Measurements from ENCODE around the gene PJA2.
"Not testable (repeated sequence)": the region's sequence is repeated elsewhere in the genome, so short reads cannot be mapped to it uniquely, and the experiment has no call there.

Gene PJA2

DNA sequence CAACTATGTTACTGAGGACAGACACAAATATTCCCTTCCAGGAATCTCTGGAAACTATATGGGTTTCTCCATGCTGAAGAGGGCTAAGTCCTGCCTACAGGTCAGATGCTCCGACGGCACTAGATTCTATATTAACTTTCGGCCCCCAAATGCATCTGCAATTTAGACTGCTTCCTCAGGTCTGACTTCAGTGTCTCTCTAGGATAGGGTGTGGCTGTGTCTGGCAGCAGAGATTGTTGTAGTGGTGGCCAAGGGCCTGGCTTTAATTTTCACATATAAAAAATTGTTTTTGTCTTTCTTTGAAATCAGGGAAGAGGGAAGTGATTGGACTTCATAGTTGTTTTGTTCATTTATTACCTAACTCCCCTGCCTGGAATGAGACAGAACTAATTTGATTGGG, 101.8 kb downstream of the PJA2 start:
- WGBS, result 95% methylated on average over 3 of the region's 3 CpGs
- no peak overlapping the region for H3K4me3 ChIP-seq (ENCODE audit: low read length)
- no peaks in the 10 kb centered on the region for H3K27me3 ChIP-seq (ENCODE audit: insufficient read depth, low read length)
- H3K9ac ChIP-seq (ENCODE audit: low read depth, low read length), result no peak overlapping the region
- H3K27ac ChIP-seq (ENCODE audit: low read depth, low read length), result no peak overlapping the region
- H3K9me3 ChIP-seq (ENCODE audit: insufficient read depth, low read depth, low read length), result no peaks in the 10 kb centered on the region
- no peaks in the 10 kb centered on the region for H3K36me3 ChIP-seq (ENCODE audit: insufficient read depth, low read length)
- 0 out of 2 replicates have a peak, but pooled peaks cover 4% of the 10 kb centered on the region for H3K4me1 ChIP-seq (ENCODE audit: insufficient read depth, low read length)

GRCh38 chr5:109307456-109307855, 102.3 kb downstream of the PJA2 start:
- H3K27ac ChIP-seq (ENCODE audit: low read depth, low read length), result no peak overlapping the region
- no peak overlapping the region for H3K9ac ChIP-seq (ENCODE audit: low read depth, low read length)
- H3K4me1 ChIP-seq (ENCODE audit: insufficient read depth, low read length), result 0 out of 2 replicates have a peak, but pooled peaks cover 4% of the 10 kb centered on the region
- H3K27me3 ChIP-seq (ENCODE audit: insufficient read depth, low read length), result no peaks in the 10 kb centered on the region
- no peaks in the 10 kb centered on the region for H3K9me3 ChIP-seq (ENCODE audit: insufficient read depth, low read depth, low read length)
- WGBS, result 94% methylated on average over 4 of the region's 4 CpGs
- H3K36me3 ChIP-seq (ENCODE audit: insufficient read depth, low read length), result no peaks in the 10 kb centered on the region
- H3K4me3 ChIP-seq (ENCODE audit: low read length), result no peak overlapping the region

DNA sequence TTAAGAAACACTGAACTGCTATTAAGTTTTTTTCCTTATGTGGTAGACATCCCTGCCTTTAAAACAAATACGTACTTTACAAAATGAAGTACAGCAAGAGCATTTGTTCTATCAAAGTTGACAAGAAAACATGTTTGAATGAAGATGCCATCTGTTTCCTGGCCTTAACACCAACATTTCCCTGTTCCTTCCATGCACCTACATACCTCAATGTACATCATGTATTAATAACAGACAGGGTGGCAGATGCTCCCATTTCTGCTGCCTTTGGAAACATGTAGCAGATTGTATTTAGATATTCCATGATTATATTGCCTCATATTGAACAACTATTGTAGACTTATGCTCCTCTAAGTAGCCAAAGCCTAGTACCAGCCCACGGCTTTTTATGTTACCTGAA, 104.4 kb downstream of the PJA2 start:
- Histone ChIP-seq H3K27me3 (ENCODE audit: insufficient read depth, low read length) (no peaks in the 10 kb centered on the region), H3K27ac (ENCODE audit: low read depth, low read length) (no peak overlapping the region), H3K4me3 (ENCODE audit: low read length) (no peak overlapping the region), H3K4me1 (ENCODE audit: insufficient read depth, low read length) (0 out of 2 replicates have a peak, but pooled peaks cover 4% of the 10 kb centered on the region), H3K9ac (ENCODE audit: low read depth, low read length) (no peak overlapping the region), H3K36me3 (ENCODE audit: insufficient read depth, low read length) (no peaks in the 10 kb centered on the region), H3K9me3 (ENCODE audit: insufficient read depth, low read depth, low read length) (no peaks in the 10 kb centered on the region)
- 100% methylated on average over 2 of the region's 2 CpGs for WGBS

DNA sequence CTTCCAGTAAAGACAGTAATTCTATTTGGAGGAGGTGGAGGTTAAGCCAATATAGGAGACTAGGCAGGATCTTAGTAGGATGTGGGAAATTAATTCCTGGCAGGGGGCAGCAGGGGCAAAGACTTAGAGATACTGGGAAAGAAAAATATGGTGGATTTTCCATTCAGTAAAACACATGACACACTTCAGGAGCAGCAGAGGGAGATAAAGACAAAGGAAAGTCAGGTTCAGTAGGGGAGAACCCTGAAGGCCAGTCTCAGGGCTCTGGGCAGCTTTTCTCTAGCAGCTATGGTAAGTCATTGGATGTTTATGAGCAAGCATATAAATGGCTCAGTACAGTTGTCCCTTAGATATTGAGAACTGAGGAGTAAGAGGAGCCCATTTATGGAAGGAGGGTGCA, 105.5 kb downstream of the PJA2 start:
- Histone ChIP-seq H3K36me3 (ENCODE audit: insufficient read depth, low read length) (no peaks in the 10 kb centered on the region), H3K9me3 (ENCODE audit: insufficient read depth, low read depth, low read length) (no peaks in the 10 kb centered on the region), H3K27me3 (ENCODE audit: insufficient read depth, low read length) (no peaks in the 10 kb centered on the region), H3K9ac (ENCODE audit: low read depth, low read length) (no peak overlapping the region), H3K4me3 (ENCODE audit: low read length) (no peak overlapping the region), H3K4me1 (ENCODE audit: insufficient read depth, low read length) (0 out of 2 replicates have a peak, but pooled peaks cover 1% of the 10 kb centered on the region), H3K27ac (ENCODE audit: low read depth, low read length) (no peak overlapping the region)

DNA sequence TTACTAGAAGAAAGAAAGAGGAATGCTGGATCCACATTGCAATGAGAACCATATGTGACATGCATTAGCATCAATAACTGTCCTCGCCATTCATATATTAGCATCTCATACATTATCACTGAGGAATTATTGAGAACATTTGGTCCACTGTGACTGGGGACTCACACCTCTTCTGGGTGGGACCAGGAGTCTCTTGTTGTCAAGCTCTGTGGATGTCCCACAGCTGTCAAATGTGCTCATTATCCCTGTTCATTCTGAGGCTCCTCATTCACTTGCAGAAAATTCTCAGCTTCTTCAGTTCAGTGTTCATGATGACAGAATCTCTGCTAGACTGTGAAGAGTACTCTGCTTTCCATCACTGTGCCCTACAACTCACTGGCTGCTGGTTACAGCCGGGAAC, 109.4 kb downstream of the PJA2 start:
- Histone ChIP-seq H3K27me3 (ENCODE audit: insufficient read depth, low read length) (no peaks in the 10 kb centered on the region), H3K36me3 (ENCODE audit: insufficient read depth, low read length) (no peaks in the 10 kb centered on the region), H3K27ac (ENCODE audit: low read depth, low read length) (no peak overlapping the region), H3K4me1 (ENCODE audit: insufficient read depth, low read length) (no peaks in the 10 kb centered on the region), H3K4me3 (ENCODE audit: low read length) (no peak overlapping the region), H3K9ac (ENCODE audit: low read depth, low read length) (no peak overlapping the region), H3K9me3 (ENCODE audit: insufficient read depth, low read depth, low read length) (no peaks in the 10 kb centered on the region)
- WGBS, result 95% methylated on average over 2 of the region's 2 CpGs

- H3K27ac ChIP-seq (ENCODE audit: low read depth, low read length), result no peak overlapping the region
- no peaks in the 10 kb centered on the region for H3K4me1 ChIP-seq (ENCODE audit: insufficient read depth, low read length)
- H3K27me3 ChIP-seq (ENCODE audit: insufficient read depth, low read length), result no peaks in the 10 kb centered on the region
- H3K36me3 ChIP-seq (ENCODE audit: insufficient read depth, low read length), result no peaks in the 10 kb centered on the region
- no peak overlapping the region for H3K9ac ChIP-seq (ENCODE audit: low read depth, low read length)
- no peaks in the 10 kb centered on the region for H3K9me3 ChIP-seq (ENCODE audit: insufficient read depth, low read depth, low read length)
- no peak overlapping the region for H3K4me3 ChIP-seq (ENCODE audit: low read length)
- WGBS, result 91% methylated on average over 6 of the region's 6 CpGs
These were observed 110.2 kb downstream of the PJA2 start for GRCh38 chr5:109299557-109299956.

GRCh38 chr5:109298794-109299193, 111.0 kb downstream of the PJA2 start:
- Histone ChIP-seq H3K36me3 (ENCODE audit: insufficient read depth, low read length) (no peaks in the 10 kb centered on the region), H3K4me3 (ENCODE audit: low read length) (no peak overlapping the region), H3K27me3 (ENCODE audit: insufficient read depth, low read length) (no peaks in the 10 kb centered on the region), H3K27ac (ENCODE audit: low read depth, low read length) (no peak overlapping the region), H3K9me3 (ENCODE audit: insufficient read depth, low read depth, low read length) (no peaks in the 10 kb centered on the region), H3K9ac (ENCODE audit: low read depth, low read length) (no peak overlapping the region), H3K4me1 (ENCODE audit: insufficient read depth, low read length) (no peaks in the 10 kb centered on the region)
- 73% methylated on average over 4 of the region's 4 CpGs for WGBS

- no peaks in the 10 kb centered on the region for H3K4me1 ChIP-seq (ENCODE audit: insufficient read depth, low read length)
- no peak overlapping the region for H3K9ac ChIP-seq (ENCODE audit: low read depth, low read length)
- 94% methylated on average over 9 of the region's 9 CpGs for WGBS
These were observed 111.9 kb downstream of the PJA2 start for GRCh38 chr5:109297900-109298299.

DNA sequence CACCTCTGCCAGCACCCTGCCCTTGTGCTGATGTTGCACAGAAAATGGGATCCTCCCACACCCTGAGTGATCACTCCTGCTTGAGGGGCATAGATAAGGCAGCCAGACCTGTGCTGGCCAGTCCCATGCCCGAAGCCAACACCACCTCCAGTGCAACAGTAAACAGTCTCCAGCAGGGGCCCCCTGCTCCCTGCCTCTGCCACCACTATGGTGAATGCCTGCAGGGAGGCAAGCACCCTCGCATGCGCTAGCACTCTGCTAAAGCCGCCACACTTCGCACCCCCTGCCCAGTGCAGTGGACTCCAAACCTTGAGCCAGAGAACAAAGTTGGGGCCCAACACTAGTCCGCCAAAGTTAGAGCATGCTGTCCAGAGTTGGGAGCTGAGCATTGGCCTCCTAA, 118.7 kb downstream of the PJA2 start:
- H3K9me3 ChIP-seq (ENCODE audit: insufficient read depth, low read depth, low read length), result 0 out of 2 replicates have a peak, but pooled peaks cover 9% of the 10 kb centered on the region
- H3K9ac ChIP-seq (ENCODE audit: low read depth, low read length), result no peak overlapping the region
- H3K27me3 ChIP-seq (ENCODE audit: insufficient read depth, low read length), result no peaks in the 10 kb centered on the region
- WGBS, result 89% methylated on average over 6 of the region's 6 CpGs
- no peaks in the 10 kb centered on the region for H3K4me1 ChIP-seq (ENCODE audit: insufficient read depth, low read length)
- no peak overlapping the region for H3K4me3 ChIP-seq (ENCODE audit: low read length)
- no peaks in the 10 kb centered on the region for H3K36me3 ChIP-seq (ENCODE audit: insufficient read depth, low read length)
- no peak overlapping the region for H3K27ac ChIP-seq (ENCODE audit: low read depth, low read length)

More at GRCh38 chr5:109297900-109298299, 111.9 kb downstream of the PJA2 start:
- H3K4me3 ChIP-seq (ENCODE audit: low read length), result no peak overlapping the region
- H3K36me3 ChIP-seq (ENCODE audit: insufficient read depth, low read length), result no peaks in the 10 kb centered on the region
- H3K9me3 ChIP-seq (ENCODE audit: insufficient read depth, low read depth, low read length), result no peaks in the 10 kb centered on the region
- H3K27me3 ChIP-seq (ENCODE audit: insufficient read depth, low read length), result no peaks in the 10 kb centered on the region
- no peak overlapping the region for H3K27ac ChIP-seq (ENCODE audit: low read depth, low read length)

DNA sequence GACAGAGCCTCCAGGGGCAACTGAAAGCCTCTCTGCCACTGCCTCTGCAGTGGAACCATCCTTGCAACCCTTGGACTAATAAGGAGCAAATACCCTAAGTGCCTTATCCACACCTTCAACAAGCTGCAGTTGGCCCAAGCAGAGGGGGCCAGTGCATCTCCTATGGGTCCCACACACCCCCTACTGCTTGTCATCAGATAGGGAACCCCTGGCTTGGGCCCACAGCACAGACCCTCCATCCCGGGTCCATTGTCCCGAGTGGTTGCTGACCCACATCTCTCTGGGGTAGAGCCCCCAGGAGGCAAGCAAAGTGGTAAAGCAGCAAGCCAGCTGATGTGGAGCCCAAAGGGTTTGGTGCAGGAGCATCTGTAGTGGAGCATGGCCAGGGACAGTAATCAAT, 119.5 kb downstream of the PJA2 start:
- Histone ChIP-seq H3K36me3 (ENCODE audit: insufficient read depth, low read length) (no peaks in the 10 kb centered on the region), H3K4me3 (ENCODE audit: low read length) (no peak overlapping the region), H3K9me3 (ENCODE audit: insufficient read depth, low read depth, low read length) (peaks cover 9% of the 10 kb centered on the region; the same call in 1 of the 2 replicates), H3K27me3 (ENCODE audit: insufficient read depth, low read length) (no peaks in the 10 kb centered on the region), H3K9ac (ENCODE audit: low read depth, low read length) (no peak overlapping the region), H3K4me1 (ENCODE audit: insufficient read depth, low read length) (no peaks in the 10 kb centered on the region), H3K27ac (ENCODE audit: low read depth, low read length) (no peak overlapping the region)
- 95% methylated on average over 2 of the region's 2 CpGs for WGBS

DNA sequence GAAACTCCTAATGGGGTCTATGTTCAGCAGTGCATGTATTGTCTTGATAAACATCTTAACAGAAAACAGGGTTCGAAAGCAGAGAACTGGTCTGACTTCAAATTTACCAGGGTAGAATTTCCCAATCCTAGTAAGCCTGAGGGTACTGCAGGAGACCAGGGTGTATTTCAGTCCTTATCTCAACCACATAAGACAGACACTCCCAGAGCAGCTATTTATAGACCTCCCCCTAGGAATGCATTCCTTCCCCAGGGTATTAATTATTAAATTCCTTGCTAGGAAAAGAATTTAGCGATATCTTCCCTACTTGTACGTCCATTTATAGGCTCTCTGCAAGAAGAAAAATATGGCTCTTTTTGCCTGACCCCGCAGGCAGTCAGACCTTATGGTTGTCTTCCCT, 123.1 kb downstream of the PJA2 start:
- not testable (repeated sequence) for H3K27ac ChIP-seq (ENCODE audit: low read depth, low read length); H3K4me3 ChIP-seq (ENCODE audit: low read length); H3K36me3 ChIP-seq (ENCODE audit: insufficient read depth, low read length); H3K9me3 ChIP-seq (ENCODE audit: insufficient read depth, low read depth, low read length); H3K9ac ChIP-seq (ENCODE audit: low read depth, low read length); H3K4me1 ChIP-seq (ENCODE audit: insufficient read depth, low read length); H3K27me3 ChIP-seq (ENCODE audit: insufficient read depth, low read length)
- WGBS, result 95% methylated on average over 3 of the region's 4 CpGs

Measured in HUES64 (cell line).